HG03342 (cell line): Measurements from ENCODE around the gene TERB1.
"Not testable (repeated sequence)": the region's sequence is repeated elsewhere in the genome, so short reads cannot be mapped to it uniquely, and the experiment has no call there.

Experiments
- ATAC-seq: cut with Tn5 transposase; IDR thresholded peaks from one replicate; pipeline ENCODE4 v1.9.1; 2021; ENCODE audit warnings: mild to moderate bottlenecking, moderate library complexity; ENCODE audit not compliant: unreplicated experiment

TERB1 gene

DNA sequence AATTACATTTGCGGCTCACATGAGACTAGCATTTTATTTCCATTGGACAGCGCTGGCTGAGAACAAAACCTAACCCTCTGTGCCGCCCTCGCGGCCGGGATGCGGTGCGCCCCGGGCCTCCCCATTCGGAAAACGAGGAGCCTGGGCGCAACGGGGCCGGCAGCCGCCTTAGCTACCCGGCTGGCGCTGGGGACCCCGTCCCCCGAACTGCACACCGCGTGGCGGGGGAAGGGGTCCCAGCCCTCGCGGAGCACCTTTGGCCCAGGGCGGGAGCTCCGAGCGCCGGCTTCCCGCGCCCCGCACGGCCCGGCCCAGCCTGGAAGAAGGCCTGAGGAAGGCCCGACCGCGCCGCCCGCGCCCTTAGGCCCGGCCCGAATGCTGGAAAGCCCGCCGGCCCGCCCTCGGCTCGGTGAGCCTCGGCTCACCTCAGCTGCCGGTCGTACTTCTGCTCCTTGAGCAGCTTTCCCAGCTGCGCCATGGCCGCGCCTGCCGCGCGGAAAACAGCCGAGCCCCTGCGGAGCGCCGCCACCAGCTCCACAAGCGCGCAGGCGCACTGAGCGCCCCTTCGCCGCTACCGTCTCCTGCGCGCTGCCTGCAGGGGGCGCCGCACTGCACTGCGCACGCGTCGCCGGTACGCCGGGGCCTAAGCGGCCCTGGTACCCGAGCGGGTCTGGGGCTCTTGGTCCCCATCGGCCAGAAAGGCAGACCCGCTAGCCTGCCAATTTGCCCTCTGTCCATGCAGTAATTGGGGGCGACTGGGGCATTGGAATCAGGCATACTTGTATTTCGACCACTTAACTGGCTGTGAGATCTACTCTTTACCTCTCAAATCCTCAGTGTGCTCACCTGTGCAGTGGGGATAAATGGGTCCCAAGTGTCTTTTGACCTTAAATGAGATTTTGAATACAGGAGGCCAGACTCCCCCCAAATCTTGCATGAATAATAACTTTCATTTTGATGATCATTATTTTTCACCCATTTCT, 29.3 kb upstream of the TERB1 start, which contains the start of gene NAE1:
NAE1 (minus strand) TSS at position 555 of the 983 bp plus-strand sequence; CDS start at position 478, 77 bp downstream.
- ATAC-seq, result peak; percentile 90

DNA sequence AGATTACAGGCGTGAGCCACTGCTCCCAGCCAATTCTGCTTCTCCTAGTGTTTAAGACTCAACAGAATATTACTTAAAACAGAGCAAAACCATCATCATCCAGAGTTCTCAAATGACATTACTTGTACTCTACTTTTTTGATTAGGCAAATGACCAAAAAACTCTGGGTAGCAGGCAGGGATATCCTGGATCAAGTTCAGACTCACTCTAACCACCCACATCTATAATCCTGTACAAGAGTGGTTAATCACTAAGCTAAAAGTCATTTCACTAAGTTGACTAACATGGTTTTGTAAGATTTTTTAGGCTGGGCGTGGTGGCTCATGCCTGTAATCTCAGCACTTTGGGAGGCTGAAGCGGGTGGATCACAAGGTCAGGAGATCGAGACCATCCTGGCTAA, 22.6 kb upstream of the TERB1 start:
- ATAC-seq, result no peak

DNA sequence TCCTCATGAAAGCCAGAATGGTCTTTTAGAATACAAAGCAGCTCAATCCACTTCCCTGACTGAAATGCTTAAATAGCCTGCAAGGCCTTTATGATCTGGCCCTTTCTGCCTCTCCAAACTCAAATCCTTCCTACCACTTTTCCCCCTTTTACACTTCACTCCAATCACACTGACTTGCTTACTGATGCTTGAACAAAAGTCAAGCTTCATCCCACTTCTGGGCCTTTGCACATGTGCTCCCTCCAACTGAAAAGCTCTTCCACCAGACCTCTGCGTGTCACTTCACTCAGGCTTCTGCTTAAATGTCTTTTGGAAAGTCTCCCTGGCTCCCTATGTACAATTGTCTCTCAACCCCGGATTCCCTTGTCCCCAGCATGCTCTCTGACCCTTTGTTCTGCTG, 13.3 kb upstream of the TERB1 start:
- ATAC-seq, result no peak

DNA sequence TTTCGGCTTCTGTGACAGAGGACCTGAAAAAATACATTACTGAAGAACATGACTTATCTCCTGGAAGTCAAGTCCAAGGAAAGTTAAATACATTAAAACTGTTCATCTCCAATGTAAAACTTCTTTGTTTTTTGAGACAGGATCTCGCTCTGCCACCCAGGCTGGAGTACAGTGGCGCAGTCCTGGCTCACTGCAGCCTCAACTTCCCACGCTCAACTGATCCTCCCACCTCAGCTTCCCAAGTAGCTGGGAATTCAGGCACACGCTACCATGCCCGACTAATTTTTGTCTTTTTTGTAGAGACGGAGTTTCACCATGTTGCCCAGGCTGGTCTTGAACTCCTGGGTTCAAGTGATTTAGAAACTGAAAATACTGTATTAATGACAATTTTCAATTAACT, 9.7 kb upstream of the TERB1 start:
- ATAC-seq, result no peak

DNA sequence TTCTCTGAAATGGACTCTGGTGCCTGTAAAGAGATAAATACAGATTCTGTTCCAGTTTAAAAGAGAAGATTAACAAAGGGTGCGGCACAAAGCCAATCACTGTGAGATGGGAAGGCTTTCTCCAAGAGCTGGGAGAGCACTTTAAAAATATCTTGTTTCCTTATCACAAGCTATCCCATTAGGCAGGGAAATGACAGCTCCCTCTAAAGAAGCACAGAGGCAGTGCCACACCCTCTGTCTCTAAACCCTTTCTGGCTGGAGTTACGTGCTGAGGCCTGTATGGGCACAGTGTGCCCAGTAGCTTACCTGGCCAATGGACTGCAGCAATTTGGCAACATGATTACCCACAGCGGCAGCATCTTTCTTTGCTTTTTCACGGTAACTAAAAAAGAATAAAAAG, 9.0 kb upstream of the TERB1 start:
- ATAC-seq, result no peak

DNA sequence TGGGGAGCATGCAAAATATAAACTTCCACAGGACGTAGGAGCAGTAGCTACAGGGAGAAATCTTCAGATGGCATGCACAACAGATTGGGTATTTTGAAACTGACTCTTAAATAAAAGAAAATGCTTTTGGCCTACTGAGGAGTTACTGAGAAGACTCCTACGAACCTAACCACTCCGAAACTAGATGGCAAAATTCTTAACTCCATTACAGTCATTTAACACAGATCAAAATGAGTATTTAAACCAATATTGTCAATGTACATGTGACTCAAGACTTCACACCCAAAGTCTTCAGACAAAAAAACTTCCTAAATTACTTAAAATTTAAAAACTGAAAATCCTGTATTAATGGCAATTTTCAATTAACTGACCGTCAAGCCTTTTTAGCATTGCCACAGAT, 8.4 kb upstream of the TERB1 start:
- no peak for ATAC-seq

DNA sequence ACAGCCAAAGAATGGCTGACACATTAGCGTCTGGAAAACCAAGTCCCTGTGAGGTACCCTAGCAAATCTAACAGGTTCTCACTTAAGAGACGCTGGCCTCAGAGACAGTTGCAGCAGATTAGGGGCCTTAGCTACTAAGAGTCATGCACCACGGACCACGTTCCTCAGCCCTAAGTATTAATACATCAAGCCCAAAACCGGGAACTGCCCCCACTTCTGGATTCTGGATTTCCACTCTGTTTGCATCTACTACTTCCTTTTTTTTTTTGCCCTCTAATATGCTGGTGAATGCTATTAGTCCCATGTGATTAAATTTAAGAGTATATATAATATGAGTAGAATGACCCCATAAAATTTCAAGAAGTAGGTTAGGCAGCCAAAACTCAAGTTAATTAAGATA, 775 bp upstream of the TERB1 start:
- no peak for ATAC-seq

DNA sequence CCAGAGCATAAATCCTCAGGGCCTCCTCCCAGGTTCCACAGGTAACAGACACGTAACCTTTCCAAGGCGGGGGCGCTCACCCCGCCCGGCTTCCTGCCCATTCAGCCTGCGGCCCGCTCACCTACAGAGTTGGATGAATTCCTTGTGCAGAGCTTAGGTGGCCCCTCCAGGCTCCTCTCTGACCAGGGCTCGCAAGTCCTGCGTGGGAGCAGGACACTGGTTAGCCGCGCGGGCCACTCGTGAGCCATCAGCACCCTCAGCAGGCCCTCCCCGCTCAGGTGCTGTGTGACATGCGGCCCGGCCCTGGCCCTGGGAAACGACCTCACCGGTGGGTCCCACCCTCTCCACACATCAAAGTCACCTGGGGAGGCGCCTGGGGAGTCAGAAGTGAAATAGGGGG, 528 bp downstream of the TERB1 start:
- ATAC-seq, result no peak

DNA sequence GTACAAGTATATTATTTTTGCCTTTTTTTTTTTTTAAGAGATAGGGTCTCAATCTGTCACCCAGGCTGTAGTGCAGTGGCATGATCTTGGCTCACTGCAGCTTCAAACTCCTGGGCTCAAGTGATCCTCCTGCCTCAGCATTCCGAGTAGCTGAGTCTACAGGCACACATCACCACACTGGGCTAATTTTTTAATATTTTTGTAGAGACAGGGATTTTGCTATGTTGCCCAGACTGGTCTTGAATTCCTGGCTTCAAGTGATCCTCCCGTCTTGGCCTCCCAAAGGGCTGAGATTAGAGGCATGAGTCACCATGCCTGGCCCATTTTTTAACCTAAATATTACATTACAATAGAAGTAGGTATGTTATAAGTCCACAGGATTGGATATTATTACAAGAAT, 3.2 kb downstream of the TERB1 start:
- no peak for ATAC-seq

DNA sequence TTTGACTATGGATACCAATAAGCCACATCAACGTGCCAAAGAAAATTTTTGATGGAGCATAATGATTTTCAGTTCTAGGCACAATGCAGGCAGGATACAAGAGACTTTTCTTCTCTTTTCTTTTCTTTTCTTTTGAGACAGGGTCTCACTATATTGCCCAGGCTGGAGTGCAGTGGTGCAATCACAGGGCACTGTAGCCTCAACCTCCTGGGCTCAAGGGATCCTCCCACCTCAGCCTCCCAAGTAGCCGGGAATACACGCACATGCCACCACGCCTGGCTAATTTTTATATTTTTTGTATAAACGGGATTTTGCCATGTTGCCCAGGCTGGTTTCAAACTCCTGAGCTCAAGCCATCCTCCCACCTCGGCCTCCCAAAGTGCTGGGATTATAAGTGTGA, 7.4 kb downstream of the TERB1 start:
- not testable (repeated sequence) for ATAC-seq

DNA sequence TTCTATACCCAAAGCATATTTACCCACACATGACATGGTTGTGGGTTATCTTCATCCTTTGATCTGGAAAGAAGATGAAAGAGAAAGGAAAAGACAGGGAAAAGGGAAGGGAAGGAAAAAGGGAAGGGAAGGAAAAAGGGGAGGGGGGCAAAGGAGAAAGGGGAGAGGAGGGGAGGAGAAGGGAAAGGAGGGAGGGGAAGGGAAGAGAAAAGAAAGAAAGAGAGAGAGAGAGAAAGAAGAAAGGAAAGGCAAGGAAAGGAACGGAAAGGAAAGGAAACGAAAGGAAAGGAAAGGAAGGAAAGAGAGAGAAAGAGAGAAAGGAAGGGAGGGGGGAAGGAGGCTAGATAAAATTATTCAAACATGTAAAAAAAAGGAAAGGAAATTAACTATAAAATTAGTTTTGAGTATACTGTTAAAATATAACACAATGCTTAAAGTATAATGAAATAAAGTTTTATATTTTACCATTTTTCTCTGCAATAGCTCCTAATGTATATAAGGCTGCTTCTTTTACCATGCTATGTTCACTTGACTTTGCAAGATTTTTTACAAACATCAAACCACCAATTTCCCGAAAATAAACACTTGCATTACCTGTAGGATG, 11.2 kb downstream of the TERB1 start:
- ATAC-seq, result no peak

DNA sequence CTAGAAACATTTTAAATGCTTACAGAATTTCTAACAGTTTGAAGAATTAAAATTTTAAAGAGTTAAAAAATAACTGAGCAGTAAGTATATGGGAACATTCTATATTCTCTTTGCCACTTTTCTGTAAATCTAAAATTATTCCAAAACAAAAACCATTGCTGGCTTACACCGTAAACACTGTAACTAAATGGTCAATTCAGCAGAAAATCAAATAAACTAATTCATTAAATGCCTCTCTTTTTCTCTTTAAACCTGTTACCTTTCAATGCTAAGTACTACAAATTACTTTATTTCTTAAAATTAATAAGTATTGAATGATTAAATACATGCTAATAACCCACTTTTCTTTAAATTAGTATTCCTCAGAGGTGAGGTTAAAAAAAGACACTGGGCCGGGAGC, 14.0 kb downstream of the TERB1 start:
- ATAC-seq, result no peak

DNA sequence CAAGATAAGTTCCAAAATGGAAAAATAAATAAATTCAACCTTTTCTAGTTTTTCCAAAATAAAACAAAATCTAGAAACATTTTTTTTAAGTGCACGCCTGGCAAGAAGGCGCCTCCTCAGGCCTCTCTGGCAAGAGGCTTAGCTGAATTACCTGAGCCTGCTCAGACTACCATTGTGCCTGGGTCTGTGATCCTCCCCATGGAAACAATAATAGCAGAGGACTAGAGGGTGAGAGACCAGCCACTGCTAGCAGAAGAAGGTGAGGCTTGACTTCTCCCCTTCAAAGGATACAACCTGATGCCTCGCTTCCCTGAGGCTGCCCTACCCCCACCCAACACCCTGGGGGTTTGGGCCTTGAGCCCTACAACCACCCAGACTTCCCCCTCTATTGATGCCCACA, 14.8 kb downstream of the TERB1 start:
- ATAC-seq, result no peak

DNA sequence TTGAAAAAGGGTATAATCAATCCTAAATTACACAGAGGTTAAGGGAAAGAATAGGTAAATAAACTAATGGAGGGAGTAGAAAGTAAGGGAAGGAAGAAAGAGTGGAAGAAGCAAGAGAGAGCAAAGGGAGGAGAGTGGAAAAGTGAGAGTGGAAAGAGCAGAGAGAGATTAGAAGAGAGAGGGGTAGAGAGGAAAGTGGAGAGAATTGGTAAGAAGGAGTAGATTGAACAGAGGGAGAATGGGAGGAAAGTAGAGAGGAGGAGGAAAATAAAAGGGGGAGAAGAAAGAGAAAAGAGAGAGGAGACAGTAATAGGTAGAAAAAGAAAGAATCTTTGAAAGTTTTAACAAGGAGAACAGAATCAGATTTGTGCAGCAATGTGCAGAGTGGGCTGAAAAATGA, 24.9 kb downstream of the TERB1 start:
- ATAC-seq, result no peak

DNA sequence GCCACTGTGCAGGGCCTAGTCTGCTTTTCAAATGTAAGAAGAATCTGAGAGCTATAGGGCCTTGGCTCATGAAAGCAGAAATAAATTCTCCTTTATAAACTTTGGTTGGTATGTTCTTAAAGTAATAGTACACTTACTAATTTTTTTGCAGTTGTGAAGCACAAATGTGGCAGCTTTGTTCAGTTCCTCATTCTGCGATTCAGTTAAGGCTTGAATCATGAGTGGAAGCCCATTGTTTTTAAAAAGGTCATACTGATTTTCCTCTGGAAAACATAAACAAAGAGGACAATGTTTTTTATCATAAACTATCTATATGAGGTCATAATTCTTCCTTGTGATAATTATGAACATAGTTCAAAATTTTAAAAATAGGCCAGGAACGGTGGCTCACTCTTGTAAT, 26.4 kb downstream of the TERB1 start:
- ATAC-seq, result no peak

DNA sequence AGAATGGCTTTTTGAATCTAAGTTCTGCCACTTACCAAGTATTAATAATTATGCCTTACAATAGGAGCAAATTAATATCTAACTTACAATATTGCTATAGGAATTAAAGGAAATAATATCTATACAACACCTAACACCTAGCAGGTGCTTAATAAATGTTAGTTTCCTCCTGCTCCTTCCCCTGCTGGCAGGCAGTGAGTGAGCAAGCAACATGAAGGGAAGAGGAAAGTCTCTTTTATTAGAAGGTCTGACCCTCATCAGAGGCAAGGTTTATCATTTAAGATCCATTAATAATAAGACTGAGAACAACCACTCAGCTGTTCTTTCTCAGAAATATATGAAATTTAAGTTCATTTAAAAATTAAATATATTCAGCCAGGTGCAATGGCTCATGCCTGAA, 43.3 kb downstream of the TERB1 start:
- ATAC-seq, result no peak

DNA sequence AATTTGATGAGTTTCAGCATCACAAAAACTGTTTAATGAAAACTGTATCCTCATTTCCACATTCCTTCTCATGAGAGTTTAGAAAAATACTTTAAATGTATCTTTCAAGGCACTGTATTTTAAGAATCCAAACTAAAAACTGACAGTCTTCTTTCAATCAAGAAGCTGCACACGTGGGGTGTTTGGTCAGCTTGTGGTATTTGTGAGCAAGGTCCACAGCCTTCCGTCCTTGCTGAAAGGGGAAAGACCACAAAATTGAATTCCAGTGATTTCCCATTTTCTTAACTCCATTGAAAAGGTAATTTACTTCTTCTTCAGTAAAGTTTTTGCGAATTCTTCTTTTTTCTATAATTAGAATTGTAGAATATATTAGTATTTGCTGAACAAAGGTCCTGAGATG, 46.6 kb downstream of the TERB1 start:
- no peak for ATAC-seq

DNA sequence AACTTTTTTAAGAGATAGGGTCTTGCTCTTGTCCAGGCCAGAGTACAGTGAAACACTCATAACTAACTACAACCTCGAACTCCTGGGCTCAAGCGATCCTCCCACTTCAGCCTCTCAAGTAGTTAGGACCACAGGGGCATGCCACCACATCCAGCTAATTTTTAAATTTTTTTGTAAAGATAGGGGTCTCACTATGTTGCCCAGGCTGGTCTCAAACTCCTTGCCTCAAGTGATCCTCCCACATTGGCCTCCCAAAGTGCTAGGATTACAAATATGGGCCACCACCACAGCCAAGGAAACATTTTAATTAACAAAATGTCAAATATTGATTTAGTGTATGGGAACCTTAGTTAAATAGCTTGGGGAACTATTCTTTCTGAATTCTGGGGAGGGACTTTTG, 47.2 kb downstream of the TERB1 start:
- no peak for ATAC-seq

DNA sequence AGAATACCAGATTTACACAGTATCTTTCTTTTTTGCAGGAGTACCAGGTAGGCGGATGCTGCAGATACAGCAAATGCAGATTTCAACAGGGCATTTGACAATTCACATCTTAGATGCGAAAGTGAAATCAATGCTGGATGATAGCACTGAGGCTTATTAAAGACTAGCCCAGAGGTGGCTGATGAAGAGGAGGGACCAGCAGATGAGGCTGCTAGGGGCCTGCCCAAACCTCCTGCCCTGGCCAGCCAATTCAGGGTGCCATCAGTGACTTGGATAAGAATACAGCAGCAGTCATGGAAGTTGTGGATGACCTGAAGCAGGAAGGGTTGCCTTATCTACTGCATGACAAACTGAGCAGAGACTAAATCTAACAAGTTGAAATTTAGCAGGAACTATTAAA, 48.4 kb downstream of the TERB1 start:
- no peak for ATAC-seq

DNA sequence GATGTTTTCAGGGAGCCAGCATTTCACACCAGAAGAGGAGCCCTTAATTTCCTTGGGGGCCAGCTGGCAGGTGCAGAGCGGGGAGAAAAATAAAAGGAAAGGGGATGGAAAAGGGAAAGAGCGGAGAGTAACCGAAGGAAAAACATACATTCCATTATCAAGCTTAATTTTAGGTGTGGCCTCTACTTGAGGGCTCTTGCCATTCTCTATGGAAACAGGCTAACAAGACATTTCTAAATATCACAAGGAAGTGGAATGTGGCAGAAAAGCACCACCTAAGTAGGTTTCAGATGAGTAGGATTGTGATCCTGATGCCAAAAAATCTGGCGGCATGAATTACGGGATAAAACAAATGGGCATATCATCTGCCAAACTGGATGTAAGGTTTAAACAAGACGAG, 49.0 kb downstream of the TERB1 start:
- ATAC-seq, result no peak

DNA sequence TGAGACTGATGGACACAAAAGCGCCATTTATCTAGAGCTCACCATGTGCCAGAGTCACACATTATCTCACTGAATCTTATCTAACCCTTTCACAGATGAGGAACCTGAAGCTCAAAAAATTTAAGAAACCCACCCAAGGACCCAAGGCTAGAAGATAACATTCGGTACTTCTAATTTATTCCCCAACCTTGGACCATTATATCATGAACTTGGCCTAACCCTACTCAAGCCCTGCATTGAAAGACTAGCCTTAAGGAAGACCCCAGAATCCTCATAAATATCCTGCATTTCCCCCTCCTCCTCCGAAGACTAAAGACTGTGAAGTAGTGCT, 49.4 kb downstream of the TERB1 start:
- no peak for ATAC-seq

DNA sequence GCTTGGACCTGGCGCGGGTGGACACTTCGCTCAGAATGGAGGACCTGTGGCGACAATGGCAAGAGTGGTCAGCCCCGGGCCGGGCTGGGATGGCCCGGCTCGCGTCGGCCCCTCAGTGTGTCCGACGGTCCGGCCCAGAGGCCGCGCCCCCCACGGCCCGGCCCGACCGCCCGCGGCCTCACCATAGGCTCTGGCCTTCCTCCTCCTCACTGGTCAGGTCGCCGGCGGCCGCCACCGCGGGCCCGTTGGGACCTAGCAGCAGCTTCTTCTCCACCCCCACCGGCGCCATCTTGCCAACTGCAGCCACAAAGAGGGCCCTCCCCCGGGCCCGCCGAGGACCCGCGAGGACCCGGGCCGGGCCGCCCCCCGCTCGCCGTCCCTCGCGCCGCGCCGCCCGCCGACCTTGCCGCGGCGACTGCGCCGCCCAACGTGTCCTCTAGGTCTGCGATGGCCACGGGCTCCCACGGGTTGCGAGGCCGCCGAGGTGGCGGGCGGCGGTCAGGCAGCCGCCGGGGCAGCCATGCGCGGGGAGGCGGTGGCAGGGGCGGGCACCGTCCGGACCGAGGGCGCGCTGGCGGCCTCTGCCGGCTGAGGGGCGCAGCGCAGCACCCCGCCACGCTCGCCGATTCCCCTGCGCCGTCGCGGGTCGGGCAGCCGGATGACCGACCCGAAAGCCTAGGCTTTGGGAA, 49.9 kb downstream of the TERB1 start, which contains the start of gene DYNC1LI2:
DYNC1LI2 (minus strand) TSS at position 307 of the 689 bp plus-strand sequence; CDS start at position 289, 18 bp downstream.
- ATAC-seq, result peak; percentile 88
